GM18505 (cell line): ENCODE results near the gene ABCG2.
"Not testable (repeated sequence)": the region's sequence is repeated elsewhere in the genome, so short reads cannot be mapped to it uniquely, and the experiment has no call there.

Experiments used
- ATAC-seq: cut with Tn5 transposase; IDR thresholded peaks from one replicate; pipeline ENCODE4 v1.9.1; 2021; ENCODE audit not compliant: unreplicated experiment
- POLR2A ChIP-seq: IDR thresholded peaks from 4 replicates; pipeline ENCODE4 v1.6.1; 2011; ENCODE audit warnings: borderline replicate concordance; ENCODE audit not compliant: insufficient read depth, insufficient read length; ENCODE audit errors: extremely low read depth

ABCG2 gene

GRCh38 chr4:88148560-88148959, 9.9 kb downstream of the ABCG2 start:
- no peak for TF ChIP-seq POLR2A
- no peak for ATAC-seq

- no peak for TF ChIP-seq POLR2A
Observed at GRCh38 chr4:88147799-88148217, 10.6 kb downstream of the ABCG2 start.

GRCh38 chr4:88146891-88147290, 11.5 kb downstream of the ABCG2 start:
- no peak for TF ChIP-seq POLR2A

More at GRCh38 chr4:88147799-88148217, 10.6 kb downstream of the ABCG2 start:
- no peak for ATAC-seq

GRCh38 chr4:88144866-88145300, 13.6 kb downstream of the ABCG2 start:
- no peak for TF ChIP-seq POLR2A
- ATAC-seq = no peak

More at GRCh38 chr4:88146891-88147290, 11.5 kb downstream of the ABCG2 start:
- ATAC-seq = no peak

- no peak for TF ChIP-seq POLR2A
- ATAC-seq = no peak
Observed at GRCh38 chr4:88144048-88144447, 14.4 kb downstream of the ABCG2 start.

GRCh38 chr4:88143504-88143903, 14.9 kb downstream of the ABCG2 start:
- TF ChIP-seq POLR2A = no peak
- no peak for ATAC-seq

- no peak for TF ChIP-seq POLR2A
- no peak for ATAC-seq
Observed at GRCh38 chr4:88138561-88138960, 19.9 kb downstream of the ABCG2 start.

GRCh38 chr4:88137112-88137511, 21.3 kb downstream of the ABCG2 start:
- no peak for ATAC-seq
- TF ChIP-seq POLR2A = no peak

GRCh38 chr4:88136249-88136648, 22.2 kb downstream of the ABCG2 start:
- no peak for TF ChIP-seq POLR2A
- ATAC-seq = no peak

GRCh38 chr4:88135356-88135663, 23.1 kb downstream of the ABCG2 start:
- ATAC-seq = no peak
- no peak for TF ChIP-seq POLR2A

- no peak for ATAC-seq
- no peak for TF ChIP-seq POLR2A
Observed at GRCh38 chr4:88134536-88135355, 23.7 kb downstream of the ABCG2 start.

- ATAC-seq = no peak
- no peak for TF ChIP-seq POLR2A
Observed at GRCh38 chr4:88134111-88134510, 24.3 kb downstream of the ABCG2 start.

GRCh38 chr4:88130544-88131305, 27.7 kb downstream of the ABCG2 start:
- TF ChIP-seq POLR2A = no peak
- ATAC-seq = no peak

GRCh38 chr4:88130003-88130402, 28.4 kb downstream of the ABCG2 start:
- ATAC-seq = no peak
- TF ChIP-seq POLR2A = no peak

- not testable (repeated sequence) for ATAC-seq
Observed at GRCh38 chr4:88122260-88122659, 36.2 kb downstream of the ABCG2 start.
